Measurements from ENCODE around the gene CYTH1.

CYTH1 gene

DNA sequence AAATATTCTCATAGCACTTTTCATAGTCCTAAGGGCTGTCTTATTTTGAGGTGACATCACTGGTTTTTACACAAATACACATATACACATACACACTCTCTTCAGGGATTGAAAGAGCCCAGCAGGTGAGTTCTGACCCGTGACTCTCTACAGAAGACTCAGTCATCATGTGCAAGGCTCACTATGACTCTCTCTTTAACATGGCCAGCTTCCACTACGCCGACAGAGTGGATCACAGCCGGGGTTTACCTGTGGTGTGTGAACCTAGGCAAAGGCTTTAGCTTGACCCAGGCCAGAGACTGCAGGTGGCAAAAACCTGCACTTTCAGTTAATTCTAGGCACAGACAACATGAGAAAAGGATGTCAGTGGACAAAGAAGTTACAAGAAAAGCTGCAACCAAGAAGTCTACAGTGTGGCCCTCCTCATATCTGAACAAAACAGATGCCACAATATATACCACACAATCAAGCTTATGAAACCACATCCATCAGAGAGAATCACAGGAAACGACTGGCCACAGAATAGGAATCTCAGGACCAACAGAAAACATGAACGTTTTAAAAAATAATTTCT, 56.5 kb downstream of the CYTH1 start:
- no peak for ATAC-seq

GRCh38 chr17:78724999-78725398, 57.1 kb downstream of the CYTH1 start:
- TF ChIP-seq ZC3H10 (CRISPR knock-in tag; IDR thresholded peaks at IDR 0.05) (no peak), ISL1 (CRISPR knock-in tag; IDR thresholded peaks at IDR 0.05) (no peak), ESRRG (CRISPR knock-in tag; IDR thresholded peaks at IDR 0.05) (no peak), RARB (CRISPR knock-in tag; IDR thresholded peaks at IDR 0.05) (no peak), ZNF8 (CRISPR knock-in tag; IDR thresholded peaks at IDR 0.05) (no peak), OSR1 (CRISPR knock-in tag; IDR thresholded peaks at IDR 0.05) (no peak), SNAI2 (CRISPR knock-in tag; IDR thresholded peaks at IDR 0.05) (no peak), BACH2 (CRISPR knock-in tag; IDR thresholded peaks at IDR 0.05; ENCODE audit: borderline replicate concordance) (no peak), TCF4 (CRISPR knock-in tag; IDR thresholded peaks at IDR 0.05; ENCODE audit: borderline replicate concordance) (no peak), ZFP3 (CRISPR knock-in tag; IDR thresholded peaks at IDR 0.05) (no peak), ZNF565 (CRISPR knock-in tag; conservative IDR thresholded peaks at IDR 0.05; ENCODE audit: low read depth) (no peak)
- TF ChIP-seq, protein P1, sequence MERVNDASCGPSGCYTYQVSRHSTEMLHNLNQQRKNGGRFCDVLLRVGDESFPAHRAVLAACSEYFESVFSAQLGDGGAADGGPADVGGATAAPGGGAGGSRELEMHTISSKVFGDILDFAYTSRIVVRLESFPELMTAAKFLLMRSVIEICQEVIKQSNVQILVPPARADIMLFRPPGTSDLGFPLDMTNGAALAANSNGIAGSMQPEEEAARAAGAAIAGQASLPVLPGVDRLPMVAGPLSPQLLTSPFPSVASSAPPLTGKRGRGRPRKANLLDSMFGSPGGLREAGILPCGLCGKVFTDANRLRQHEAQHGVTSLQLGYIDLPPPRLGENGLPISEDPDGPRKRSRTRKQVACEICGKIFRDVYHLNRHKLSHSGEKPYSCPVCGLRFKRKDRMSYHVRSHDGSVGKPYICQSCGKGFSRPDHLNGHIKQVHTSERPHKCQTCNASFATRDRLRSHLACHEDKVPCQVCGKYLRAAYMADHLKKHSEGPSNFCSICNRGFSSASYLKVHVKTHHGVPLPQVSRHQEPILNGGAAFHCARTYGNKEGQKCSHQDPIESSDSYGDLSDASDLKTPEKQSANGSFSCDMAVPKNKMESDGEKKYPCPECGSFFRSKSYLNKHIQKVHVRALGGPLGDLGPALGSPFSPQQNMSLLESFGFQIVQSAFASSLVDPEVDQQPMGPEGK (CRISPR knock-in tag; IDR thresholded peaks at IDR 0.05; ENCODE audit: borderline replicate concordance), result no peak
- TF ChIP-seq, protein P2, sequence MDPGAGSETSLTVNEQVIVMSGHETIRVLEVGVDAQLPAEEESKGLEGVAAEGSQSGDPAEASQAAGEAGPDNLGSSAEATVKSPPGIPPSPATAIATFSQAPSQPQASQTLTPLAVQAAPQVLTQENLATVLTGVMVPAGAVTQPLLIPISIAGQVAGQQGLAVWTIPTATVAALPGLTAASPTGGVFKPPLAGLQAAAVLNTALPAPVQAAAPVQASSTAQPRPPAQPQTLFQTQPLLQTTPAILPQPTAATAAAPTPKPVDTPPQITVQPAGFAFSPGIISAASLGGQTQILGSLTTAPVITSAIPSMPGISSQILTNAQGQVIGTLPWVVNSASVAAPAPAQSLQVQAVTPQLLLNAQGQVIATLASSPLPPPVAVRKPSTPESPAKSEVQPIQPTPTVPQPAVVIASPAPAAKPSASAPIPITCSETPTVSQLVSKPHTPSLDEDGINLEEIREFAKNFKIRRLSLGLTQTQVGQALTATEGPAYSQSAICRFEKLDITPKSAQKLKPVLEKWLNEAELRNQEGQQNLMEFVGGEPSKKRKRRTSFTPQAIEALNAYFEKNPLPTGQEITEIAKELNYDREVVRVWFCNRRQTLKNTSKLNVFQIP (CRISPR knock-in tag; IDR thresholded peaks at IDR 0.05; ENCODE audit: borderline replicate concordance, low read depth), result no peak
- TF ChIP-seq, protein P3, sequence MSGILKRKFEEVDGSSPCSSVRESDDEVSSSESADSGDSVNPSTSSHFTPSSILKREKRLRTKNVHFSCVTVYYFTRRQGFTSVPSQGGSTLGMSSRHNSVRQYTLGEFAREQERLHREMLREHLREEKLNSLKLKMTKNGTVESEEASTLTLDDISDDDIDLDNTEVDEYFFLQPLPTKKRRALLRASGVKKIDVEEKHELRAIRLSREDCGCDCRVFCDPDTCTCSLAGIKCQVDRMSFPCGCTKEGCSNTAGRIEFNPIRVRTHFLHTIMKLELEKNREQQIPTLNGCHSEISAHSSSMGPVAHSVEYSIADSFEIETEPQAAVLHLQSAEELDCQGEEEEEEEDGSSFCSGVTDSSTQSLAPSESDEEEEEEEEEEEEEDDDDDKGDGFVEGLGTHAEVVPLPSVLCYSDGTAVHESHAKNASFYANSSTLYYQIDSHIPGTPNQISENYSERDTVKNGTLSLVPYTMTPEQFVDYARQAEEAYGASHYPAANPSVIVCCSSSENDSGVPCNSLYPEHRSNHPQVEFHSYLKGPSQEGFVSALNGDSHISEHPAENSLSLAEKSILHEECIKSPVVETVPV (CRISPR knock-in tag; IDR thresholded peaks at IDR 0.05), result no peak
- TF ChIP-seq, protein P4, sequence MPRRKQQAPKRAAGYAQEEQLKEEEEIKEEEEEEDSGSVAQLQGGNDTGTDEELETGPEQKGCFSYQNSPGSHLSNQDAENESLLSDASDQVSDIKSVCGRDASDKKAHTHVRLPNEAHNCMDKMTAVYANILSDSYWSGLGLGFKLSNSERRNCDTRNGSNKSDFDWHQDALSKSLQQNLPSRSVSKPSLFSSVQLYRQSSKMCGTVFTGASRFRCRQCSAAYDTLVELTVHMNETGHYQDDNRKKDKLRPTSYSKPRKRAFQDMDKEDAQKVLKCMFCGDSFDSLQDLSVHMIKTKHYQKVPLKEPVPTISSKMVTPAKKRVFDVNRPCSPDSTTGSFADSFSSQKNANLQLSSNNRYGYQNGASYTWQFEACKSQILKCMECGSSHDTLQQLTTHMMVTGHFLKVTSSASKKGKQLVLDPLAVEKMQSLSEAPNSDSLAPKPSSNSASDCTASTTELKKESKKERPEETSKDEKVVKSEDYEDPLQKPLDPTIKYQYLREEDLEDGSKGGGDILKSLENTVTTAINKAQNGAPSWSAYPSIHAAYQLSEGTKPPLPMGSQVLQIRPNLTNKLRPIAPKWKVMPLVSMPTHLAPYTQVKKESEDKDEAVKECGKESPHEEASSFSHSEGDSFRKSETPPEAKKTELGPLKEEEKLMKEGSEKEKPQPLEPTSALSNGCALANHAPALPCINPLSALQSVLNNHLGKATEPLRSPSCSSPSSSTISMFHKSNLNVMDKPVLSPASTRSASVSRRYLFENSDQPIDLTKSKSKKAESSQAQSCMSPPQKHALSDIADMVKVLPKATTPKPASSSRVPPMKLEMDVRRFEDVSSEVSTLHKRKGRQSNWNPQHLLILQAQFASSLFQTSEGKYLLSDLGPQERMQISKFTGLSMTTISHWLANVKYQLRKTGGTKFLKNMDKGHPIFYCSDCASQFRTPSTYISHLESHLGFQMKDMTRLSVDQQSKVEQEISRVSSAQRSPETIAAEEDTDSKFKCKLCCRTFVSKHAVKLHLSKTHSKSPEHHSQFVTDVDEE (CRISPR knock-in tag; IDR thresholded peaks at IDR 0.05), result no peak
- ATAC-seq, result no peak

More for the DNA sequence above, 56.5 kb downstream of the CYTH1 start:
- TF ChIP-seq ZC3H10 (CRISPR knock-in tag; IDR thresholded peaks at IDR 0.05) (no peak), TCF4 (CRISPR knock-in tag; IDR thresholded peaks at IDR 0.05; ENCODE audit: borderline replicate concordance) (no peak), BACH2 (CRISPR knock-in tag; IDR thresholded peaks at IDR 0.05; ENCODE audit: borderline replicate concordance) (no peak), ARNTL (CRISPR knock-in tag; IDR thresholded peaks at IDR 0.05; ENCODE audit: borderline replicate concordance, low read depth) (no peak), ISL1 (CRISPR knock-in tag; IDR thresholded peaks at IDR 0.05) (no peak), RARB (CRISPR knock-in tag; IDR thresholded peaks at IDR 0.05) (no peak), GLIS3 (CRISPR knock-in tag; IDR thresholded peaks at IDR 0.05) (no peak), ESRRG (CRISPR knock-in tag; IDR thresholded peaks at IDR 0.05) (no peak)
- TF ChIP-seq, protein P4 (CRISPR knock-in tag; IDR thresholded peaks at IDR 0.05), result no peak

DNA sequence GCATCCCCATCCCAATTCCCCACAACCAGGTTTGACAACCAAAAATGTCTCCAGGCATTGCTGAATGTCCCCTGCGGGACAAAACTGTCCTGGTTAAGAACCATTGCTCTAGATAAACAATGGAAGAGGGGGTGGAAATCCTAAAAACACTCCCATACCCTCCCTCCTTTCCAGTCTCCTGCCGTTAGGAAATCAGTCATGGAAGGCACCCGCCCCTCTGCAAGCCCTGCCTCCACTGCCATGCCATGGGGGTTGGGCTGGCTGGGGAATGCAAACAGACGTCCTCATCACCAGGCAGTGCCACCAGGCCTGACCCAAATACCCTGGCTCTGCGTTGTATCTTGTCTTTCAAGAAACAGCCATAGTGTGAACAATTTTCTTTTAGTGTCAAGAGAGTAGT, 57.5 kb downstream of the CYTH1 start:
- TF ChIP-seq, protein P2 (CRISPR knock-in tag; IDR thresholded peaks at IDR 0.05; ENCODE audit: borderline replicate concordance, low read depth), result no peak
- no peak for TF ChIP-seq OSR1 (CRISPR knock-in tag; IDR thresholded peaks at IDR 0.05)
- TF ChIP-seq BACH2 (CRISPR knock-in tag; IDR thresholded peaks at IDR 0.05; ENCODE audit: borderline replicate concordance), result no peak
- no peak for TF ChIP-seq CSDC2 (CRISPR knock-in tag; IDR thresholded peaks at IDR 0.05)
- no peak for TF ChIP-seq ZNF70 (CRISPR knock-in tag; IDR thresholded peaks at IDR 0.05)
- no peak for TF ChIP-seq PPARA (CRISPR knock-in tag; IDR thresholded peaks at IDR 0.05; ENCODE audit: borderline replicate concordance)
- no peak for TF ChIP-seq ARNTL (CRISPR knock-in tag; IDR thresholded peaks at IDR 0.05; ENCODE audit: borderline replicate concordance, low read depth)
- TF ChIP-seq, protein P3 (CRISPR knock-in tag; IDR thresholded peaks at IDR 0.05), result no peak
- TF ChIP-seq ESRRG (CRISPR knock-in tag; IDR thresholded peaks at IDR 0.05), result no peak
- TF ChIP-seq ZFP3 (CRISPR knock-in tag; IDR thresholded peaks at IDR 0.05), result no peak
- peak; percentile 38 for ATAC-seq

Measured in SK-N-SH treated with all-trans-retinoic acid at 6 μM for 48 hours (cell line).